ENCODE results near the gene FCRL2. TPM values are rescaled to one million over a fixed set of nuclear protein-coding genes. Genes with fewer than 3 reads are reported as not detected.
"Not testable (repeated sequence)": the region's sequence is repeated elsewhere in the genome, so short reads cannot be mapped to it uniquely, and the experiment has no call there.

FCRL2 gene
- total RNA-seq, 1 donor from 2014 or later, result not detected

DNA sequence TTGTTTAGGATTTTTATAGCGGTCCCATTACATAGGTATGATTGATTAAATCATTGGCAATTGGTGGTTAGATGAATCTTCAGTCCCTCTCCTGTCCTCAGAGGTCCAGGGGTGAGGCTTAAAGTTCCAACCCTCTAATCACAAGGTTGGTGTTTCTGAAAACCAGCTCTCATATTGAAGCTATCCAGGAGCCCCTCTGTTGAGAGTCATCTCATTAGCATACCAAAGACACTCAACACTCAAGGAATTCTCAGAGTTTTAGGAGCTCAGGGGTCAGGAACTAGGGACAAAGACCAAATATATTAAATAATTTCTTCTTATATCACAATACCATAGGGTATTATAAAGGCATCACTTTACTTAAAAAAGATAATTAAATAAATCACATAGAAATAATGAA lies 23.3 kb downstream of the FCRL2 start:
- no peak for DNase-seq (ENCODE audit: extremely low read depth, low read depth, low spot score)

DNA sequence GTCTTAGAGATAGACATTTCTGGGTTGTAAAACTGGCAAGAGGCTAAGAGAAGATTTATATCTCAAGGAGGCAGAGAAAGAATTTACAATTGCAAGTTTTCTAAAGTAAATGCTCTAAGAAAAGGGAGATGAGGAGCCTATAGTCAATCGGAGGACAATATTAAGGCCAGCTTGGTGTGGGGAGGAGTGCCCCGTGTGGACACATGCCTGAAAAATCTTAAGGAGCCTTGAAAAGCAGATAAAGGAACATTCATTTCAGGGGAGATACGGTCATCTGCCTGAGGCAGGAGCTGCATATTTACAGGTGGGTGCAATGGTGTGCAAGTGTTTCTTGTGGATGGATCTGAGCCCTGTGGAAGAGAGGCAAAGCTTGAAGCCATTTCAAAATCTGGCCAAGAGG lies 25.6 kb downstream of the FCRL2 start:
- no peak for DNase-seq (ENCODE audit: extremely low read depth, low read depth, low spot score)

DNA sequence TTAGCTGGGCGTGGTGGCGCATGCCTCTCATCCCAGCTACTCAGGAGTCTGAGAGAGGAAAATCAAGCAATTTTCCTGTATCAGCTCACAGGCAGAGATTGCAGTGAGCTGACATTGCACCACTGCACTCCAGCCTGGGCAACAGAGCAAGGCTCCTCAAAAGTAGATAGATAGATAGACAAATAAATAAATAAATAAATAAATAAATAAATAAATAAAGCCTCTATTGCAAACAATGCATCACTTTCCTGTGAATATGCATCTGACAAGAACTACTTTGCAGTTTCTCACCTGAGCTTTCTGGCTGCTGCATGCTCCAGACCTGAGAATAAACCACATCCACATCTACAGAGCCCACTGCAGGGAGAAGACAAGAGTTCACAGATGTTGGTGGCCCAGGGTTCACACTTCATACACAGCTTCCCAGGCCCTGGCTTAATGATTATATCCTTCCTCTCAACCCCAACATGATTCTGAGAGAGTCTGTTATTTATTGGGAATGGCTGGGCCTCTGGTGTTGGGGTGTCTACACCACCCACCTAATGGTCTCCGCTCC lies 28.6 kb downstream of the FCRL2 start:
- no peak for DNase-seq (ENCODE audit: extremely low read depth, low read depth, low spot score)

DNA sequence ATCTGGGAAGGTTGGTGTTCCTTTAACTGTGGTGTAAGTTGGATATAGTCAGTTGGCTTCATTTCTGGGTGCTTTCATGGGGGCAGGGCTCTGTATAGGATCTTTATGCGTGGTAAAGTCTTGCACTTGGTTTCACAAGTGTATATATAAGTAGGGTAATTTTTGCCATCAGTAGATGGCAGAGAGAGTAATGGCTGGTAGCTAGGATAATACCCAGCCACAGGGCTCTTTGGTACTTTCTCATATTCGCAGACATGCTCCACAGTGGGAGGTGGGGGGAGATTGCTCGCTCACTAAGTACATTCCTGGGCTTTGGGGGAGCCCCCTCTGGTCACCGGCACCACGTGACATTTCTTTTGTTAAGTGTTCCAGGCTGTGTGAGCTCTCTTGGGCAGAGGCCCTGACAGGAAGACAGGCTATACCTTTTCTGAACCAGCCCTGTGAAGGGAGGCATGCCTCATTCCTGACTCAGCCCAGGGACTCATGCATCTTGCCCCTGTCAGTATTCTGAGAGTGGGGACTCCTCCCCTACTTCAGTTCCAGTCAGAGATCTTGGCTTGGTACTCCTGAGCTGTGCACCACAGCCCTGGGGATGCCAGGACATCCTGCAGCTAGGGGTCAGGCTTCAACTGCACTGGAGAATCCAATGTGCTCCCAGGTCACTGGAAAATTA lies 37.6 kb downstream of the FCRL2 start:
- no peak for DNase-seq (ENCODE audit: extremely low read depth, low read depth, low spot score)

DNA sequence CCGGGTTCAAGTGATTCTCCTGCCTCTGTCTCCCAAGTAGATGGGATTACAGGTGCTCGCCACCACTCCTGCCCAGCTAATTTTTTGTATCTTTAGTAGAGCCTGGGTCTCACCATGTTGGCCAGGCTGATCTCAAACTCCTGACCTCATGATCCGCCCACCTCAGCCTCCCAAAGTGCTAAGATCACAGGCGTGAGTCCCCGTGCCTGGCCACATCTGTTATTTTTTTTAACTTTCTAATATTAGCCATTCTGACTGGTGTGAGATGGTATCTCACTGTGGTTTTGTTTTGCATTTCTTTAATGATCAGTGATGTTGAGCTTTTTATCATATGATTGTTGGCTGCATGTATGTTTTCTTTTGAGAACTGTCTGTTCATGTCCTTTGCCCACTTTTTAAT lies 40.9 kb downstream of the FCRL2 start:
- not testable (repeated sequence) for DNase-seq (ENCODE audit: extremely low read depth, low read depth, low spot score)

DNA sequence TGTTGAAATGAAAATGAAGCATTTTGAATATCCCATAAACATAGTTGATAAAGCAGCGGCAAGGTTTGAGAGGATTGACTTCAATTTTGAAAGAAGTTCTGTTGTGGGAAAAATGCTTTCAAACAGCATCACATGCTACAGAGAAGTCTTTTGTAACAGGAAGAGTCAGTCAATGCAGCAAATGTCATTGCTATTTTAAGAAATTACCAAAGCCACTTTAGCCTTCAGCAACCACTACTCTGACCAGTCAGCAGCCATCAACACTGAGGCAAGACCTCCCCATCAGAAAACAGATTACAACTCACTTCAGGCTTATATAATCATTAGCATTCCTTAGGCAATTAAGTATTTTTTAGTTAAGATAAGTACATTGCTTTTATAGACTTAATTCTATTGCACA lies 42.6 kb downstream of the FCRL2 start:
- DNase-seq (ENCODE audit: extremely low read depth, low read depth, low spot score), result no peak

DNA sequence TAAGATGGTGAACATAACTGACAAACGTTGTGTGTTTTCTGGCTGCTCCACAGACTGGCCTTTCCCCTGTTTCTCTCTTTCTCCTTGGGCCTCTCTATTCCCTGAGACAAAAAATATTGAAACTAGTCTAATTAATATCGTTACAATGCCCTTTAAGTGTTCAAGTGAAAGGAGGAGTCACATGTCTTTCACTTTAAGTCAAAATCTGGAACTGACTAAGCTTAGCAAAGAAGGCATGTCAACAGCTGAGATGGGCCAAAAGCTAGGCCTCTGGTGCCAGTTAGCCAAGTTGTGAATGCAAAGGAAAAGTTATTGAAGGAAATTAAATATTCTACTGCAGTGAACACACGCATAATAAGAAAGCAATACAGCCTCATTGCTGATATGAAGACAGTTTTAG lies 44.2 kb downstream of the FCRL2 start:
- DNase-seq (ENCODE audit: extremely low read depth, low read depth, low spot score), result no peak

DNA sequence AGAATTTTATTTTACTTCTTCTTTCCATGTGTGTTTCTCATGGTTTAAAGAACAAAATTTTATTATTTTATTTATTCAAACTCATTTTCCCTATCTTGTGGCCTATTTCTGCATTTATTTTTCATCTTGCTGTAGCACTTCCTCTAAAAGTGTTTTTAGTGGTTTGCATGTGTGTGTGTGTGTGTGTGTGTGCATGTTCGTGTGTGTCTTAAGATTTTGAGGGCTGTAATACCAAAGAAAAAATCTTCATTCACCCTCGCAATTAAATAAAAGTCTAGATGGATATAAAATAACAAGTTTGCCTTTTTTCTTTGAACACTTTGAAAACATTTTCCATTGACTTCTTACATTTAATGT lies 51.7 kb downstream of the FCRL2 start:
- DNase-seq (ENCODE audit: extremely low read depth, low read depth, low spot score), result no peak

DNA sequence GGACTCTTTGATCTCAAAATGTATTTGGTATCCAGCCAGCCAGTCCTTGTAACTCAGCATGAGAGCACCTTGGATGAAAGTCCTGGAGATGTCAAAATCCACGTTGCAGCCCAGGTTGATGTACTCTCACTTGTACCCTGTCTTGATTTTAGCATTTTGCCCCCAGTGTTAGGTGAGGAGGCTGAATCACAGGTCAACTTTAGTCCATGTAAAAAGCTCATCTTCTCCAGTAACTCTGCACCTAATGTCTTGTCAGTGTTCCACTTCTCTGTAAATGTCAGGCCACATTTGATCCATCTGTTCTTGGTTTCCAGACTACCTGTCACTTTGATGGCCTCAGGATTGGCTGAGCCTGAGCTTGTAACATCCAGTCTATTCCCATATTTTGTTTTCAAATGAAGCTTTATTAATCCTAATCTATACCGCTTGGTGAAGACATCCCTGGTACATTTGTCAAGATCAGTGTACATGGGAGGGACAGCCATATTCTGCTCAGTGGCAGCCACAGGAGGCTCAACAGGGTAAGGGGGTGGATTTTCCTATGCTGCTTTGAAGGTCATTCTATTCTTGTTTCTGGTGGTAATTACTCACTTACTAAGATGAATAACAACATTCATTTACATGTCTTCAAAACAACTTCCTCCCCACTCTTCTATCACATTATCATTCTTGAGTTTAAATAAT lies 52.3 kb downstream of the FCRL2 start:
- no peak for DNase-seq (ENCODE audit: extremely low read depth, low read depth, low spot score)

DNA sequence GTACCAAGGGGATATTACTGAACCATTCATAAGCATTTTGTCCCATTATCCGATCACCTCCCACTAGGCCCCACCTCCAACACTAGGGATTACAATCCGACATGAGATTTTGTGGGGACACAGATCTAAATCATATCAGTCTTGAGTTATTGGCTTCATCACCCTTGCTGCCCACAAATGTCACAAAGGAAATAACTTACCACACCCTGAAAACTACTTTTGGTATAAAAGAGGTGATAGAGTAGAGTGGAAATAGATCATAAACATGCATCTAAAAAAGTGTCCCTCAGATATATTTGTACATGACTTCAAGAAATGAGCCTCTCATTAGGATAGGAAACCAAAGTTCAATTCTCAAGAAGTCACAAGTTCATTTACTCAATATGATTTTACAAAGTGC lies 53.8 kb downstream of the FCRL2 start:
- no peak for DNase-seq (ENCODE audit: extremely low read depth, low read depth, low spot score)

DNA sequence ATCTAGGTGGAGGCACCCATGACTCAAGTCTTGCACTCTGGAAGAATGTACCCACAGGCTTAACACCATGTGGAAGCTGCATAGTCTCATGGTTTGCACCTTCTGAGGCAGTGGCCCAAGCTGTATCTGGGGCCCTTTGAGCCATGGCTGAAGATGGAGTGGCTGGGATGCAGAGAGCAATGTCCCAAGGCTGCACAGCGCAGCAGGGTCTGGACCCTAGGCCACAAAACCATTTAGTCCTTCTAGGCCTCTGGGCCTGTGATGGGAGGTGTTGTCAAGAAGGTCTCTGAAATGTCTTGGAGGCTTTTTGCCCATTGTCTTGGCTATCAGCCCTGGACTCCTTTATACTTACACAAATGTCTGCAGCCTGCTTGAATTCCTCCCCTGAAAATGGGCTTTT lies 54.9 kb downstream of the FCRL2 start:
- no peak for DNase-seq (ENCODE audit: extremely low read depth, low read depth, low spot score)

DNA sequence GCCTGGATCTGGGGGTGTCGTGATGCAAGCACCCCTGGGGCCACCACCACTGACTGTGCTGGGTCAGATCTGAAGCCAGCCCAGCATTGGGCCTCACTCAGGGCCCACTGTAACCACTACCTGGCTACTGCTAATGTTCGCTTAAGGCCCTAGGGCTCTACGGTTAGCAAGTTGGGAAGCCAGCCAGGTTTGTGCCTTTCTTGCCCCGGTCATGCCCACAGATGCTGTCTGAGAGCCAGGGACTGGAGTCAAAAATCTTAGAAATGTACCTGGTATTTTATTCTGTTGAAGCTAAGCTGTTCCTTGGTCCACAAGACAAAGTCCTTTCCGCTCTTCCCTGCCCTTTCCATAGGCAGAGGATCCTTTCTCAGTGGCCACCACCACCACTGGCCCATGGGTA lies 61.2 kb downstream of the FCRL2 start:
- no peak for DNase-seq (ENCODE audit: extremely low read depth, low read depth, low spot score)

DNA sequence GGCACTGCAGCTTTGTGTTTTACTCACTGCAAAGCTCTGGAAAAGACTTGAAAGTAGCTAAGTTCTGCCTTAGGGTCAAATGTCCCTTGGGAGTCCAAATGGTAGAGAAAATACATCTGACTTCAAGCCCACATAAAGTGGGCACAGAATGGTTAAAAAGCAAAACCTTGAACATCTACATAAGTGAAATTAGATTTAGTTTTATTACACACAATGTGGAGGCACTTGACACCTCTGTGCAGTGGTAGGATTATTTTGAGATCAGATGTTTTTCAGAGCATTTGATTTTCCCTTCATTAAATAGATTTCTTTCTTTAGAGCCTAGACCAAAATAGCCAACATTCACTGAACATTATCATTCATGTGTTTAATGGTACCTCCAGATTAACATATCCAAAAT lies 65.1 kb downstream of the FCRL2 start:
- DNase-seq (ENCODE audit: extremely low read depth, low read depth, low spot score), result no peak

DNA sequence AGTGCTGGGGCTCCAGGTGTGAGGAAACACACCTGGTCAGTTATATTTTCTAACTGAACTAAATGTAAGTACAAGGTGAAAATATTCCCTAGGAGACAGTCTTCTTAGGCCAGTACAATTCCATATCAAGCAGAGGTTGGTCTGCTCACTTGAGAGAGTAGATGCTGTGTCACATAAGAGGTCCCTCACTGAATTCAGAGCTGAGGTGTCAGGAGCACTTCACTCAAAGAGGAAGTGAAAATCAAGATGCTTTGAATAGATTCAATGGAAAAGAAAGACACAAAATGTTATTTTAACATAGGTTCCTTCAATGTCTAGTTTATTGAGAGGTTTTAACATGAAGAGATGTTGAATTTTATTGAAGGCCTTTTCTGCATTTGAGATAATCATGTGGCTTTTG lies 72.1 kb downstream of the FCRL2 start:
- DNase-seq (ENCODE audit: extremely low read depth, low read depth, low spot score), result no peak

DNA sequence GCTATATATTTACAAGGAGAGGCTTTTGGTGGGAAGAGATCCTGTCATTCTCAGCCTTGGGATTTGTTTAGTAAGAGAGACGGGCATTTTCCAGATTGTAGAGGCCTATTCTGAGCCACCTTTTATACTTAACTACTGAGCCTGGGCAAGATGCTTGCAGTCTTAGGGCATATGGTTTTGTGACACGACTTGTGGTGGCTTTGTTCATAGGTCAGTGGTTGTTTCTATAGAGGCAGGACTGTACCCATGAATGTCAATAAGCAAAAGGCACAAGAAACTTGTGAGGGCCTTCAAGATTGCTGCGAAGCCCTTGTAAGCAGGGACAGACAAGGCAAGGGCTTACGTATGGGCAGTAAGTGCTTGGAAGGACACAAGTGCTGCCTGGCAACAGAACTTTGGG lies 73.0 kb downstream of the FCRL2 start:
- no peak for DNase-seq (ENCODE audit: extremely low read depth, low read depth, low spot score)

DNA sequence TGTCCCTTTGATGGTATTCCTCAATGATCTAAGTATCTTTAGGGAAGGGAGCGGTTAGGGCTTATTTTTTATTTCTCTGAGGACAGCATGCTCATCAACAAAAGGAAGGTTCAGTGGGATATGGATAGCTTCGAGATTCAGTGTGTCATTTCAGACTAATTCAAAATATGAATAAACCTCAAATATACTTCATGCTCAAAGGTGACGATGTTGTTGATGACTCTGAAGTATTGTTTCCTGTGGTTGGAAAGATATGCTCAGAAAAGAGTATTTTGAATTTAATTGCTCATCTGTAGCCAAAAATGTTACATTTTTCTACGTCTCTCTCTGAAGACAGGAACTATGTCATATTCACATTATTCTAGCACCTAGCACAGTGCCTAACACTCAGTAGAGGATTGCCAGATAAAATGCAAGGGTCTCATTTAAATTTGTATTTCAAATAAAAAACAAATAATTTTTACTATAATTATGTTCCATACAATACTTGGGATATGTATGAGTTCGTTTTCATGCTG lies 74.6 kb downstream of the FCRL2 start:
- DNase-seq (ENCODE audit: extremely low read depth, low read depth, low spot score), result no peak

DNA sequence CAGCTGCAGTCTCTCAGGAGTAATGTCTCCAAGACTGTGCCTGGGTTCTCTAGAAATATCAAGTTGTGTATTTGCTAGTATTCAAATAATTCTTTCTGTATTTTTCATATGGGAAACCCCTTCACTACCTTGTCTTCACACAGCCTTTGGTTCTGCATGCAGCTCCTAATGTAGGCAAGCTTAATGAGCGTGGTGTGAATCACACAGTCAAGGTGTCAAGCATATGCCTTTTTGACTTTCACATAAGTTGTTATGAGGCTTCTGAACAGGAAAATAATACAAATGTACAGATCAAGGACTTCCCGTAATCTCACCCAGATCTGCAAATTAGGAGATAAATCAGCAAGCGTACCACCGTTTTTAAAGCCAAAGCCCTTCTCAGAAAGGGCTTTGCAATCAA lies 76.2 kb downstream of the FCRL2 start, which contains the start of gene FCRL3:
TSS of gene FCRL3 (minus strand) at position 38 of the 400 bp plus-strand sequence. CDS start 280 bp downstream, outside the sequence.
- DNase-seq (ENCODE audit: extremely low read depth, low read depth, low spot score), result no peak

DNA sequence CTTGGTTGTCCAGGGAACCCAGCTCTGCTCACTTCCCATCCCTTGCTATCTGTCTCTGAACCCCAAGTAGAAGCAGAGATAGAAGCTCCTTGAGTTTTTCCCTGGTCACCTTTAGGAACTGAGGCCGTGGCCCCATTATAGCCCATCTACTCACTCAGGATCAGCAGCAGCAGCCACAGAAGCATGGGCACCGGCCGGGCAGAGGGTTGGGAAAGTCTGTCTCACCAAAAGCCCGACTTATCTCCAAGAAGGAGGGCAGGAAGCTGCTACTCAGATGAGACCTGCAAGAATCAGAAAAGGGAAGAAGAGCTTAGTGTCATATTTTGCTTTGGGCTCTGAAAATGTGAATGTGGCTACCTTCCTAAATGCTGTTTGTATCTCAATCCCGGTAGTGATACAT lies 76.6 kb downstream of the FCRL2 start:
- no peak for DNase-seq (ENCODE audit: extremely low read depth, low read depth, low spot score)

DNA sequence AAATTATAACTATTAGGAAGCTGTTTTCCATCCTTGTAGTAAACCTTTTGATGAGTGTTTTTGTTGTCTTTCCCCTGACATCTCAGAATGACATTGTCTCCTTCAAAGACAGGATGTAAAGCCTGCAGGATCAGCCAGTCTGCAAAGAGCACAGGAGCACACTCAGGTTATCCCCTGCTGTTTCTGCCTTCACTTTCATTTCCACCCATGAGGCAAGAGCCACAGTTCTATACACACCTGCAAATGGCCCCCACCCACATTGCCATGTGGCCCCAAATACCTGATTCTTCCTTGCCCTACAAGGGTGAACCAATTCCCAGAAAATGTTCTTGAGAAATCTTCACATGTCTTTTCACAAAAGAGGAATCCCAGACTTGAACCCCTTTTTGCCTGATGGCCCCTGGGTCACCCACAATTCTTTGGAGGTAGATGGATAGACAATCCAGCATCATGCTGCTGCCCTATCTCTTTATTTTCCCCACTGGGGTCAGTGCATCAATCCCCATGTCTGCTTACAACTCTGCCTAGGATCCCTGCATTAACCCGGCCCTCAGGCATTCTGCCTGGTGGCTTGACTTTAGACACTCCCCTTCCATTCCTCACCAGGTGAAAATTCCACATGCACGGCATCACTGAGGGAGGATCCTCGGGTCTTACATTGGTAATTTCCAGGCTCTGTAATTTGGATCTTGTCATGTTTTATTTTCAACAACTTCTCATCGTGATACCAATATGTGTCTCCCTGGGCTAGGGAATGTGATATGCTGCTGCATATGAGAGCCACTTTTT lies 79.0 kb downstream of the FCRL2 start:
- DNase-seq (ENCODE audit: extremely low read depth, low read depth, low spot score), result no peak

DNA sequence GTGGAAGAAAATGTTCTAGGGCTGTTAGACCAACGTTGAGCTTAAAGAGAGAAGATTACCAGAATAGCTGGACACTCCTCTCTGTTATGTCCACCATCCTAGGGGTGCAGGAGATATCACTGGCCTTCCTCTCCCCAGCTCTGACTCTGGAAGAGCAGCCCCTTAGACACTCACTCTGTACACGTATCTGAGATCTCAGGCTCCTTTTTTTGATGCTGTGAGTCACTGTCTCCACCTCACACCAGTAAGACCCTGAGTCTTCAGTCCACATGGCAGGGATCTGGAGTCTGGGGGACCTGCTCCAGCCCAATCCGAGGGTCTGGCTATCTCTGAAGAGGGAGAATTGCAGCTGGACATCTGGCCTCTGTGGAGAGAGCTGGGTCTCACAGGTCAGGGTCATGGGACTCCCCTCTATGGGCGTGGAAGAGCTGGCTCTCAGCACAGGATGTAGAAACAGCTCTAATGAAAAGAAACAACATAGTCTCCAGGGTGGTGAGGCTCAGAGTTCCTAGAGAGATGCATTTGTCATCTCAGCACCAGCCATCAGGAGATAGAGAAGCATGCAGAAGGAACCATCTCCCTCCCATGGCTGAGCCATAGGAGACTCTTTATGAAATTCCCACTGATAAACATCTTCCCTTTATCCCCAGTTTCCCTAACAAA lies 79.8 kb downstream of the FCRL2 start:
- DNase-seq (ENCODE audit: extremely low read depth, low read depth, low spot score), result no peak

Data from glomerular endothelial cell (primary cell).